ENCODE data around the gene C8A. TPM values are rescaled to one million over a fixed set of nuclear protein-coding genes. Genes with fewer than 3 reads are reported as not detected.

Gene C8A
- total RNA-seq, 1 donor from 2014 or later = not detected

DNA sequence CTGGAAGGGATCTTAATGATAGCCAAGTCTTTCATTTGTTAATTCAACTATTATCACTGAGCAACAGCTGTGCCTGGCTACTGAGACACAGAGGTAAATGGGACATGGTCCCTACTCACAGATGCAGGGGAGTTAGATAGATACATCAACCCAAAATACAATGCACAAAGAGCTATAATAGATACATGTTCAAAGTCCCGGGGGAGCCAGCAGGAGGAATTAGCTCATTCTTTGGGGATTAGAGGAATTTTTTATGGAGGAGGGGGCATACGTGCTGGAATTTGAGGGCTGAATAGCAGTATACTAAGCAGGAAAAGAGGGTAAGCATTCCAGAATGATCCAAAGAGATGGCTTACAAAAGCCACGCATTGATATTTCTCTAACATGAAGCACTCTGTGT is 76.6 kb downstream of the C8A start:
- H3K36me3 Mint-ChIP-seq (ENCODE audit: low read depth) = no peaks in the 10 kb centered on the region

DNA sequence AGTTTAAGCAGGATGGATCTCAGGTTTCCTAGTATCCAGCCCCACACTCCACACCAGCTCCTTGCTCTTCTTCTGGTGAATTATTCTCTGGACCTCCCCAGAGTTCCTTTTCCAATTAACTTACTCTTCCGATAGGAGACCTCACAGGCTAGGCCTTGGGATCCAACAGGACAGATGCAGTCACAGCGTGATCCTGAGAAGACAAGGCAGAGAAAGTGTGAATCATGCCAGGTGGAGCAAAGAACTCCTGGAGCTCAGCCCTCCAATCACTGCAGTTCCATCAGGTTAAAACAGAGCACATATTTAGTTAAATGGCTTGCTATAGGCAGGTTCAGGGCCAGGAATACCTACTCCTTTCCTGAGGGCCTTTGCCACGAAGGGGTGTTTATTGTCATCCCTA is 77.1 kb downstream of the C8A start:
- Mint-ChIP-seq H3K36me3 (ENCODE audit: low read depth) (no peaks in the 10 kb centered on the region), H3K9me3 (no peaks in the 10 kb centered on the region), H3K4me3 (no peak overlapping the region), H3K27me3 (no peaks in the 10 kb centered on the region), H3K4me1 (no peaks in the 10 kb centered on the region), H3K27ac (no peak overlapping the region)
- ChIA-PET POLR2A (interaction anchor here (0.5 kb wide), 1 partner anchor 1140 kb away, joined by 3 read pairs; no protein-coding TSS in a partner anchor), CTCF (no interaction called here)
- no peak for DNase-seq
- ATAC-seq (ENCODE audit: low read depth) = no peak
- intact Hi-C loops (cut with micrococcal nuclease) = no loop called here
- TF ChIP-seq, protein P1, sequence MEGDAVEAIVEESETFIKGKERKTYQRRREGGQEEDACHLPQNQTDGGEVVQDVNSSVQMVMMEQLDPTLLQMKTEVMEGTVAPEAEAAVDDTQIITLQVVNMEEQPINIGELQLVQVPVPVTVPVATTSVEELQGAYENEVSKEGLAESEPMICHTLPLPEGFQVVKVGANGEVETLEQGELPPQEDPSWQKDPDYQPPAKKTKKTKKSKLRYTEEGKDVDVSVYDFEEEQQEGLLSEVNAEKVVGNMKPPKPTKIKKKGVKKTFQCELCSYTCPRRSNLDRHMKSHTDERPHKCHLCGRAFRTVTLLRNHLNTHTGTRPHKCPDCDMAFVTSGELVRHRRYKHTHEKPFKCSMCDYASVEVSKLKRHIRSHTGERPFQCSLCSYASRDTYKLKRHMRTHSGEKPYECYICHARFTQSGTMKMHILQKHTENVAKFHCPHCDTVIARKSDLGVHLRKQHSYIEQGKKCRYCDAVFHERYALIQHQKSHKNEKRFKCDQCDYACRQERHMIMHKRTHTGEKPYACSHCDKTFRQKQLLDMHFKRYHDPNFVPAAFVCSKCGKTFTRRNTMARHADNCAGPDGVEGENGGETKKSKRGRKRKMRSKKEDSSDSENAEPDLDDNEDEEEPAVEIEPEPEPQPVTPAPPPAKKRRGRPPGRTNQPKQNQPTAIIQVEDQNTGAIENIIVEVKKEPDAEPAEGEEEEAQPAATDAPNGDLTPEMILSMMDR (IDR thresholded peaks at IDR 0.05) = no peak

More for the DNA sequence above, 76.6 kb downstream of the C8A start:
- no peak overlapping the region for H3K27ac Mint-ChIP-seq
- H3K27me3 Mint-ChIP-seq = no peaks in the 10 kb centered on the region
- intact Hi-C loops (cut with micrococcal nuclease) = no loop called here
- ChIA-PET POLR2A (no interaction called here), CTCF (no interaction called here)
- H3K9me3 Mint-ChIP-seq = no peaks in the 10 kb centered on the region
- TF ChIP-seq, protein P1 (IDR thresholded peaks at IDR 0.05) = no peak
- ATAC-seq (ENCODE audit: low read depth) = no peak
- no peak for DNase-seq
- no peaks in the 10 kb centered on the region for H3K4me1 Mint-ChIP-seq
- no peak overlapping the region for H3K4me3 Mint-ChIP-seq

DNA sequence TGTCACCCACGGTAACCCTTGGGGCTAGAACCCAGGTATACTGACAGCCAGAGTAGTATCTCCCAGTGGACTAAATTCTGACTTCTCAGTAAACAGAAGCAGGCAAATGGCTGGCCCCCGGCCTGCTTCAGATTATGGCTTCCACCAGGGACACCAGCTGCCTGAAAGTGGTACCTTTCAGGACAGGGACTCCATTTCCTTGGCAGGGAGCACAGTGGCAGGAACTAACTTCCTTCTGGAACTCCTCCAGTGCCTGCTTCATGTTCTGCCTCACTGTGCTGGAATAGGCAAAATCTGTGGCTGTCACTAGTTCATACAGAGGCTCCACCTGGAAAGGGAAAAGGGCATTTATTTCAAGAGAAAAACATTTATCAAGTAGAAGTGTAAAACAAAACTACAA is 78.6 kb downstream of the C8A start:
- TF ChIP-seq, protein P1 (IDR thresholded peaks at IDR 0.05) = no peak
- ChIA-PET CTCF (no interaction called here), POLR2A (no interaction called here)
- Mint-ChIP-seq H3K27me3 (peaks cover 2% of the 10 kb centered on the region), H3K27ac (no peak overlapping the region), H3K4me3 (no peak overlapping the region), H3K36me3 (ENCODE audit: low read depth) (no peaks in the 10 kb centered on the region), H3K4me1 (no peaks in the 10 kb centered on the region), H3K9me3 (no peaks in the 10 kb centered on the region)
- DNase-seq (no peak), ATAC-seq (ENCODE audit: low read depth) (no peak)
- intact Hi-C loops (cut with micrococcal nuclease) = no loop called here

DNA sequence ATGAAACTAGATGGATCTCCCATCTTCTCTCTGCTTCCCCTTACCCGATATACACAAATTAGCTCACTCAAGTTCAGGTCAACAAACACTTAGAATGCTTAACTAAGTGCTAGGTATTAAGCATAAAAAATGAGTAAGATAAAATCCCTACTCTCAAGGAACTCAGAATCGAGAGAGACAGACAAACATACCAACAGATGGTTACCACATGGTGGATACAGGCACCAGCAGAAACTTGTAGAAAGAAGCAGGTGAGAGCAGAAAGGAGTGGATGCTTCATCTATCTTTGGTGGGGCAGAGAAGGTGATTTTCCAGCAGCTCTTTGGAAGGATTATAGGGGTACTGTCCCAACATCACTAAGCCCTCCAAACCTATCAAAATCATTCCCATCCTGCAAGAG is 79.0 kb downstream of the C8A start:
- no peaks in the 10 kb centered on the region for H3K4me1 Mint-ChIP-seq
- ATAC-seq (ENCODE audit: low read depth) (no peak), DNase-seq (no peak)
- H3K27me3 Mint-ChIP-seq = peaks cover 2% of the 10 kb centered on the region
- no peak overlapping the region for H3K27ac Mint-ChIP-seq
- ChIA-PET POLR2A (no interaction called here), CTCF (interaction anchor here (0.7 kb wide), 1 partner anchor 101 kb away, joined by 3 read pairs; no protein-coding TSS in a partner anchor)
- intact Hi-C loops (cut with micrococcal nuclease) = no loop called here
- H3K36me3 Mint-ChIP-seq (ENCODE audit: low read depth) = no peaks in the 10 kb centered on the region
- no peak overlapping the region for H3K4me3 Mint-ChIP-seq
- no peaks in the 10 kb centered on the region for H3K9me3 Mint-ChIP-seq
- TF ChIP-seq, protein P1 (IDR thresholded peaks at IDR 0.05) = no peak

DNA sequence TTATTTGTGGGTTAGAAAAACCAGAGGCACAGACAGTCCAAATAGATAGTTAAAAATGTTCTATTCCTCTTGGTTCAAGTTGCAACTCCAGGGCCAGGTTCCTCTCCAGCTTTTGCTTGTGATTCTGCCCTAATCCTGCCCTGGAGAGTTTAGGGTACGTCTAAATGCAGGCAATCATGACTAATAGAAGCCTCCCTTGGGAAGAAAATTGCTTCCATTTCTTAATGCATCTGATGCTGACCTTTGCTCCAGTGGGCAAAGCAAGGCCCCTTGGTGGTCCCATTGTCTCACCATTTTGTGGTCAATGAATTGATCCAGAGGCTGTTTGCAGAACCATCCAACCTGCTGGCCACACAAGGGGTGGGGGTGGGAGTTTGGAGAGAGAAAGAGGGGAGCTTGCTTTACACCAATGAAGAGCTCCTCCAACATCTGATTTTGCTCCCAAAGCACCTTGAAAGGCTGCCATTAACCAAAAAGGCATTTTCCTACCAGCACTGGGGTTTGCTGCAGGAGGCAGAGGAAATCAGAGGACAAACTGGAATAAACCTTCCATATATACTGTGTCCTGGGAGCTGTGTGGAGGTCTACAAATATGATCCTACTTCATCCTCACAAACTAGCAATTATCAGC is 79.9 kb downstream of the C8A start:
- ATAC-seq (ENCODE audit: low read depth) (no peak), DNase-seq (no peak)
- no peaks in the 10 kb centered on the region for H3K4me1 Mint-ChIP-seq
- no peak overlapping the region for H3K4me3 Mint-ChIP-seq
- CTCF ChIA-PET = no interaction called here
- POLR2A ChIA-PET = no interaction called here
- H3K27ac Mint-ChIP-seq = no peak overlapping the region
- TF ChIP-seq, protein P1 (IDR thresholded peaks at IDR 0.05) = no peak
- H3K27me3 Mint-ChIP-seq = peaks cover 6% of the 10 kb centered on the region
- H3K9me3 Mint-ChIP-seq = no peaks in the 10 kb centered on the region
- H3K36me3 Mint-ChIP-seq (ENCODE audit: low read depth) = no peaks in the 10 kb centered on the region
- intact Hi-C loops (cut with micrococcal nuclease) = no loop called here

Measured in activated B cell treated with CpG ODN at 0.5 μM for 24 hours (primary cell).